OCI-LY7 (cell line): Measurements from ENCODE around the gene KRT12. TPM values are rescaled to one million over a fixed set of nuclear protein-coding genes. Genes with fewer than 3 reads are reported as not detected.
A peak's percentile ranks its signal among the peaks of the same experiment; 100 is the strongest.

Source experiments
- BruUV-seq: library from RNA; stranded (reverse); fragments of 400-500 nt; replicated peaks from 2 replicates; lab custom pipeline; 2021; lab: Mats Ljungman, UMichigan
- CTCF ChIA-PET: fragments of 300-600 bp; sonication (Branson Sonifier 250); formaldehyde crosslinking; loops from one replicate; lab custom pipeline; 2022; ENCODE audit warnings: antibody characterized with exemption; ENCODE audit not compliant: unreplicated experiment; lab: Charles Lee
- POLR2A ChIA-PET: fragments of 300-600 bp; sonication (Branson Sonifier 250); formaldehyde crosslinking; loops from one replicate; lab custom pipeline; 2022; ENCODE audit warnings: antibody characterized with exemption; lab: Charles Lee
- DNase-seq: peaks from one replicate; pipeline ENCODE4 v3.0.0-alpha.2; 2015; ENCODE audit warnings: low spot score
- H2AFZ ChIP-seq: fragments of 200-600 bp; sonication (generic), shearing (Covaris generic); 2 replicates; pipeline ENCODE4 v1.6.1; 2014; ENCODE audit warnings: mild to moderate bottlenecking, antibody characterized with exemption, low read length, moderate library complexity
- H3K27ac ChIP-seq: fragments of 200-600 bp; sonication (generic); 2 replicates; pipeline ENCODE4 v1.5.1; 2014; ENCODE audit warnings: mixed run types, low read depth, mild to moderate bottlenecking, moderate library complexity, low read length, inconsistent platforms; ENCODE audit not compliant: poor library complexity, severe bottlenecking
- H3K36me3 ChIP-seq: fragments of 200-600 bp; sonication (generic); 2 replicates; pipeline ENCODE4 v1.6.1; 2014; ENCODE audit warnings: mild to moderate bottlenecking, antibody characterized with exemption, low read length, moderate library complexity, mixed read lengths; ENCODE audit not compliant: insufficient read depth
- H3K4me1 ChIP-seq: fragments of 200-600 bp; sonication (generic); 2 replicates; pipeline ENCODE4 v1.5.1; 2014; ENCODE audit warnings: mild to moderate bottlenecking, low read length; ENCODE audit not compliant: insufficient read depth, poor library complexity, severe bottlenecking
- H3K4me2 ChIP-seq: fragments of 200-600 bp; sonication (generic); 2 replicates; pipeline ENCODE4 v1.6.1; 2014; ENCODE audit warnings: mild to moderate bottlenecking, low read length
- H3K4me3 ChIP-seq: fragments of 200-600 bp; sonication (generic); 2 replicates; pipeline ENCODE4 v1.5.1; 2014; ENCODE audit warnings: mild to moderate bottlenecking, low read depth, low read length; ENCODE audit not compliant: poor library complexity, severe bottlenecking
- H3K79me2 ChIP-seq: fragments of 200-600 bp; sonication (generic); 2 replicates; pipeline ENCODE4 v1.6.1; 2016; ENCODE audit warnings: low read depth, mild to moderate bottlenecking, low read length, moderate library complexity, mixed read lengths; ENCODE audit not compliant: insufficient read depth
- H3K9me2 ChIP-seq: fragments of 200-600 bp; sonication (generic); 2 replicates; pipeline ENCODE4 v1.6.1; 2016; ENCODE audit warnings: mild to moderate bottlenecking, low read length, mixed read lengths; ENCODE audit not compliant: insufficient read depth
- H3K9me3 ChIP-seq: fragments of 200-600 bp; sonication (generic); 2 replicates; pipeline ENCODE4 v1.6.1; 2014; ENCODE audit warnings: mild to moderate bottlenecking, mixed run types, low read length, mixed read lengths
- H4K20me1 ChIP-seq: fragments of 200-600 bp; sonication (generic); 2 replicates; pipeline ENCODE4 v1.6.1; 2014; ENCODE audit warnings: mild to moderate bottlenecking, antibody characterized with exemption, low read length, moderate library complexity, mixed read lengths; ENCODE audit not compliant: insufficient read depth
- CTCF ChIP-seq: fragments of 200-600 bp; sonication (generic); conservative IDR thresholded peaks from 2 replicates; pipeline ENCODE4 v1.5.1; 2014; ENCODE audit warnings: mild to moderate bottlenecking, antibody characterized with exemption, low read length, moderate library complexity, mixed read lengths
- EZH2phosphoT487 ChIP-seq: fragments of 200-600 bp; sonication (generic); IDR thresholded peaks from 2 replicates; pipeline ENCODE4 v1.6.1; 2018; ENCODE audit warnings: low read depth, borderline replicate concordance, mild to moderate bottlenecking, mixed run types, antibody characterized with exemption, low read length, moderate library complexity, mixed read lengths
- intact Hi-C: fragments of 100-400 bp; cut with micrococcal nuclease; formaldehyde crosslinking; loops from one replicate; pipeline ENCODE4 v1.10.0; 2022; ENCODE audit not compliant: unreplicated experiment
- total RNA-seq, 2 experiments: library from RNA; depleted of rRNA in 1 of 2; stranded (reverse); fragments of >200 nt in 1 of 2; shearing (Covaris generic) in 1 of 2; gene quantifications; 2 replicates each; pipeline ENCODE4 v1.2.3, GENCODE V29; 2014 to 2022

KRT12 gene
- total RNA-seq, 2 experiments from 2014 or later: not detected

DNA sequence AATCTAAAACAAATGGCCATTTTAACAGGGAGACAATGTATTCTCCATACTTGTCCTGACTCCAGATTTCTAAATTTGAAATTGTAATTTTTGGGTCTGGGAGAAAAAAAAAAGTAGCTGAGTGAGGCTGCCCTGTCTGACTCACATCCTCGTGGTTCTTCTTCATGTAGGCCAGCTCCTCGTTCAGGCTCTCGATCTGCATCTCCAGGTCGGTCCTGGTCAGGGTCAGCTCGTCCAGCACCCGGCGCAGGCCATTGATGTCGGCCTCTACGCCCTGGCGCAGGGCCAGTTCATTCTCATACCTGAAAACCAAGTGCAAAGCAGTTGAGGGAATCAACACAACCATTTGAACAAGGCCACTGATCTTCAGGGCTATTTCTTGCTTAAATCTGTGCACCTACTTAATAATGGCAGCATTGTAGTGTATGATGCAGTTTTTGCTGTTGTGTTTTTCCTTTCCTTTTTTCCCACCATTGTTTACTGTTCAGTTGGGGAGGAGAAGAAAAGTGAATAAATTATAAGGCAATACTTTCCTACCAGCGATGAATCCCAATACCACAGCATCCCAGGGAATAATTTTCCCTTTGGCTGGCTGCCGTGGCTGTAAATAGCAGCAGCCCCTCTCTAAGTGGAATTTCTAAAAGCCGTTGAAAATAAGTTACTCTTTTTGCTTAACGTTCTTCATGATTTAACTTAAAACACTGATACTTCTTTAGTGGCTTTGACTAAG, 2.2 kb downstream of the KRT12 start:
- Histone ChIP-seq H3K27ac (no peak overlapping the region), H4K20me1 (no peaks in the 10 kb centered on the region), H3K4me1 (no peaks in the 10 kb centered on the region), H3K4me3 (no peak overlapping the region), H3K9me3 (no peaks in the 10 kb centered on the region), H3K79me2 (no peaks in the 10 kb centered on the region), H3K36me3 (no peaks in the 10 kb centered on the region), H3K9me2 (no peaks in the 10 kb centered on the region), H2AFZ (no peak overlapping the region), H3K4me2 (no peak overlapping the region)
- no TSS peak for BruUV-seq
- intact Hi-C loops: no loop called here
- TF ChIP-seq EZH2phosphoT487 (no peak), CTCF (no peak)
- CTCF ChIA-PET: no interaction called here
- DNase-seq: no peak
- POLR2A ChIA-PET: no interaction called here

DNA sequence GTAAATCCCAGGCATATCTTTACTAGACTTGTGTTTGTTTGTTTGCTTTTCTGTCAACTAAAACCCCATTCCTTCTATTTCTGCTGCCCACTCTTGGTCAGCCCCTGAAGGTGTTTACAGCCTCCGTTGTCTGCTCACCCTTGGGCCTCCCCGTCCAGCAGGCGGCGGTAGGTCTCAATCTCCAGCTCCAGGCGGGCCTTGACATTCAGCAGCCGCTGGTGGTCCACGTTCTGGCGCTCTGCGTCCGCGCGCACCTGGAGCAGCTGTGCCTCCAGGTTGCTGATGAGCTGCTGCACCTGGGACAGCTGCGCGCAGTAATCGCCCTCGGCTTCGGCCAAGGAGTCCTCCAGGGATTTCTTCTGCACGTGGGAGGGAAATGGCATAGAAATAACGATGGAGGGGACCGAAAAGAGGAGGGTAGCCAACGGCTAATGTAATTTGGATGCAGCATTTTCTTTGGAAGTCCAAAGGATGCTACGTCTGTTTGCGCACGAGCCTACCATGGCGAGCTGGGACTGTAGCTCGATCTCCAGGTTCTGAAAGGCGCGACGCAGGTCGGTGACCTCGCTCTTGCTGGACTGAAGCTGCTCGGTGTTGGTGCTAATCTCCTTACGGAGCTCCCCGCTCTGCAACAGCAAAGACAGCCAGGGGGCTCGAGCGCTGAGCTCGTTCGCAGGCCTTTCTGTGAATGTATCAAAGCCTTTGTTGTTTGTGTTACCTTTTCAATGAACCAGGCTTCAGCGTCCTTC, 3.9 kb downstream of the KRT12 start:
- H3K4me2 ChIP-seq: no peak overlapping the region

More for the DNA sequence above, 3.9 kb downstream of the KRT12 start:
- Histone ChIP-seq H3K27ac (no peak overlapping the region), H3K79me2 (no peaks in the 10 kb centered on the region), H3K36me3 (no peaks in the 10 kb centered on the region), H2AFZ (no peak overlapping the region), H3K9me3 (no peaks in the 10 kb centered on the region), H3K9me2 (no peaks in the 10 kb centered on the region), H3K4me3 (no peak overlapping the region), H4K20me1 (no peaks in the 10 kb centered on the region), H3K4me1 (no peaks in the 10 kb centered on the region)
- CTCF ChIA-PET: no interaction called here
- TF ChIP-seq CTCF: peak; percentile 54; the same call in 1 of the 2 replicates
- TF ChIP-seq EZH2phosphoT487: no peak
- no TSS peak for BruUV-seq
- POLR2A ChIA-PET: no interaction called here
- intact Hi-C loops: no loop called here
- DNase-seq: peak; percentile 8
